Globus pallidus (tissue), 1 donor: ENCODE results near the gene SORBS1.

Source experiments
- DNase-seq: peaks from one replicate; pipeline ENCODE4 v3.0.0-alpha.2; 2015; ENCODE audit warnings: low spot score

Gene SORBS1

GRCh38 chr10:95265572-95265971, 295.6 kb downstream of the SORBS1 start:
- no peak for DNase-seq

- no peak for DNase-seq
Measured at GRCh38 chr10:95264227-95265051, 296.7 kb downstream of the SORBS1 start.

- DNase-seq, result no peak
Measured at GRCh38 chr10:95263864-95264226, 297.3 kb downstream of the SORBS1 start.

GRCh38 chr10:95262763-95263518, 298.2 kb downstream of the SORBS1 start:
- no peak for DNase-seq

GRCh38 chr10:95261926-95262325, 299.2 kb downstream of the SORBS1 start:
- DNase-seq, result no peak
